GM23338 (cell line): ENCODE measurements around the gene SH3RF3. TPM values are rescaled to one million over a fixed set of nuclear protein-coding genes. Genes with fewer than 3 reads are reported as not detected.

Experiments used
- ATAC-seq: fragments of 200-7000 bp; cut with Tn5 transposase; 3 replicates; pipeline ENCODE4 v1.9.1; 2020
- DNase-seq: peaks from one replicate; pipeline ENCODE4 v3.0.0-alpha.2; 2015; ENCODE audit warnings: low spot score
- H2AFZ ChIP-seq: fragments of 200-600 bp; sonication (generic); 2 replicates; pipeline ENCODE4 v1.8.0; 2016; ENCODE audit warnings: antibody characterized with exemption, mild to moderate bottlenecking, moderate library complexity
- H3F3A ChIP-seq: fragments of 200-600 bp; sonication (generic); replicated peaks from 2 replicates; pipeline ENCODE4 v1.8.0; 2017; ENCODE audit warnings: antibody characterized with exemption, mixed run types, low read depth
- H3K27ac ChIP-seq: fragments of 200-600 bp; sonication (generic); 2 replicates; pipeline ENCODE4 v1.6.1; 2016; ENCODE audit warnings: low read depth
- H3K27me3 ChIP-seq: fragments of 200-600 bp; sonication (generic); 2 replicates; pipeline ENCODE4 v1.8.0; 2016; ENCODE audit warnings: mild to moderate bottlenecking, mixed run types, moderate library complexity; ENCODE audit not compliant: insufficient read depth
- H3K36me3 ChIP-seq: fragments of 200-600 bp; sonication (generic); 2 replicates; pipeline ENCODE4 v1.8.0; 2016; ENCODE audit warnings: mild to moderate bottlenecking; ENCODE audit not compliant: insufficient read depth
- H3K4me1 ChIP-seq: fragments of 200-600 bp; sonication (generic); 2 replicates; pipeline ENCODE4 v1.8.0; 2016; ENCODE audit warnings: mild to moderate bottlenecking, moderate library complexity; ENCODE audit not compliant: insufficient read depth
- H3K4me2 ChIP-seq: fragments of 200-600 bp; sonication (generic); 2 replicates; pipeline ENCODE4 v1.7.1; 2017; ENCODE audit warnings: mixed run types
- H3K4me3 ChIP-seq: fragments of 200-600 bp; sonication (generic); 2 replicates; pipeline ENCODE4 v1.6.1; 2016; ENCODE audit warnings: mixed run types
- H3K79me2 ChIP-seq: fragments of 200-600 bp; sonication (generic); replicated peaks from 2 replicates; pipeline ENCODE4 v1.8.0; 2017; ENCODE audit warnings: mild to moderate bottlenecking; ENCODE audit not compliant: insufficient read depth
- H3K9me2 ChIP-seq: fragments of 200-600 bp; sonication (generic); 2 replicates; pipeline ENCODE4 v1.8.0; 2017; ENCODE audit not compliant: insufficient read depth
- H4K20me1 ChIP-seq: fragments of 200-600 bp; sonication (generic); replicated peaks from 2 replicates; pipeline ENCODE4 v1.8.0; 2017; ENCODE audit warnings: mild to moderate bottlenecking; ENCODE audit not compliant: insufficient read depth
- H3K27ac Mint-ChIP-seq: 2 replicates; pipeline ENCODE4 v1.8.0; 2020; ENCODE audit warnings: inconsistent platforms, mild to moderate bottlenecking, moderate library complexity, mixed read lengths
- H3K27me3 Mint-ChIP-seq: 3 replicates; pipeline ENCODE4 v1.8.0; 2022; ENCODE audit warnings: low read depth, mild to moderate bottlenecking, moderate library complexity, mixed read lengths, inconsistent platforms; ENCODE audit not compliant: insufficient read depth, poor library complexity
- H3K36me3 Mint-ChIP-seq: 3 replicates; pipeline ENCODE4 v1.8.0; 2021; ENCODE audit warnings: low read depth, mild to moderate bottlenecking, inconsistent platforms, moderate library complexity, mixed read lengths
- H3K4me1 Mint-ChIP-seq: 3 replicates; pipeline ENCODE4 v1.8.0; 2020; ENCODE audit warnings: mild to moderate bottlenecking, inconsistent platforms, mixed read lengths
- H3K4me3 Mint-ChIP-seq: 3 replicates; pipeline ENCODE4 v1.8.0; 2021; ENCODE audit warnings: moderate library complexity, mild to moderate bottlenecking, inconsistent platforms, mixed read lengths
- H3K9me3 Mint-ChIP-seq: 3 replicates; pipeline ENCODE4 v1.8.0; 2020; ENCODE audit warnings: moderate library complexity, mild to moderate bottlenecking, inconsistent platforms, mixed read lengths
- ETS1 ChIP-seq: IDR thresholded peaks from 2 replicates; pipeline ENCODE4 v1.6.1; 2016; ENCODE audit warnings: antibody characterized with exemption
- NANOG ChIP-seq: IDR thresholded peaks from 2 replicates; pipeline ENCODE4 v1.6.1; 2016; ENCODE audit warnings: antibody characterized with exemption, borderline replicate concordance
- POLR2AphosphoS5 ChIP-seq: IDR thresholded peaks from 2 replicates; pipeline ENCODE4 v1.6.1; 2016; ENCODE audit warnings: antibody characterized with exemption, low read depth
- REST ChIP-seq: IDR thresholded peaks from one replicate; pipeline ENCODE4 v1.6.1; 2018; ENCODE audit warnings: antibody characterized with exemption; ENCODE audit not compliant: unreplicated experiment
- ZNF114 ChIP-seq: fragments of 250-450 bp; sonication (Bioruptor Pico); IDR thresholded peaks from 2 replicates; pipeline ENCODE4 v1.5.0; 2020; ENCODE audit warnings: mild to moderate bottlenecking, moderate library complexity
- ZNF331 ChIP-seq: fragments of 250-450 bp; sonication (Bioruptor Pico); IDR thresholded peaks from 2 replicates; pipeline ENCODE4 v1.5.0; 2020; ENCODE audit warnings: low read depth, mild to moderate bottlenecking, moderate library complexity
- ZNF462 ChIP-seq: fragments of 250-450 bp; sonication (Bioruptor Pico); IDR thresholded peaks from 2 replicates; pipeline ENCODE4 v1.5.0; 2020; ENCODE audit warnings: mild to moderate bottlenecking, moderate library complexity
- polyA plus RNA-seq: library from polyadenylated mRNA; unstranded; fragments of >200 nt; fragmentation: Nextera tagmentation; extraction: Ambion mirVana; gene quantifications from 2 replicates; pipeline ENCODE4 v1.2.1, GENCODE V29; 2016
- total RNA-seq: library from RNA; depleted of rRNA; stranded (reverse); fragments of >200 nt; shearing (Covaris generic); gene quantifications from 2 replicates; pipeline ENCODE4 v1.2.3, GENCODE V29; 2014

SH3RF3 gene
- total and polyA plus RNA-seq, 2 experiments from 2014 or later, result 0.11 to 0.63 TPM

GRCh38 chr2:109164739-109165221 lies 35.8 kb downstream of the SH3RF3 start:
- H3K27ac ChIP-seq, result no peak overlapping the region
- no peak overlapping the region for H3K27ac Mint-ChIP-seq
- DNase-seq, result no peak

More at GRCh38 chr2:109164739-109165221, 35.8 kb downstream of the SH3RF3 start:
- Histone ChIP-seq H3K9me2 (no peaks in the 10 kb centered on the region), H3K4me3 (no peak overlapping the region), H3K4me1 (no peaks in the 10 kb centered on the region), H3K79me2 (no peaks in the 10 kb centered on the region), H3K36me3 (no peaks in the 10 kb centered on the region), H2AFZ (no peak overlapping the region), H3K4me2 (no peak overlapping the region), H3F3A (no peaks in the 10 kb centered on the region), H4K20me1 (no peaks in the 10 kb centered on the region), H3K27me3 (no peaks in the 10 kb centered on the region)
- H3K9me3 Mint-ChIP-seq, result no peaks in the 10 kb centered on the region; the same call in 2 of the 3 replicates
- H3K4me1 Mint-ChIP-seq, result peaks cover 11% of the 10 kb centered on the region; the same call in 1 of the 3 replicates
- no peaks in the 10 kb centered on the region for H3K36me3 Mint-ChIP-seq
- TF ChIP-seq ZNF462 (CRISPR knock-in tag), result no peak
- no peak for TF ChIP-seq REST
- no peak for TF ChIP-seq ZNF114 (CRISPR knock-in tag)
- no peak for TF ChIP-seq ETS1
- TF ChIP-seq ZNF331 (CRISPR knock-in tag), result no peak
- no peak for TF ChIP-seq NANOG
- TF ChIP-seq POLR2AphosphoS5, result no peak
- ATAC-seq, result no peak
- peaks cover 11% of the 10 kb centered on the region for H3K27me3 Mint-ChIP-seq
- no peak overlapping the region for H3K4me3 Mint-ChIP-seq
